Stomach (tissue), 4 donors: ENCODE data around the gene GAS1.

Experiments used
- POLR2AphosphoS5 ChIP-seq, 3 donors: sonication (generic); formaldehyde crosslinking; IDR thresholded peaks; one replicate each; pipeline ENCODE4 v1.6.1; 2016; ENCODE audit warnings: antibody characterized with exemption in 3 of 3
- TF ChIP-seq, protein P1 (sequence below), 7 experiments: fragments of 450-650 bp in 4 of 7; fragments of 200-600 bp in 3 of 7; sonication (generic) in 3 of 7; IDR thresholded peaks; one replicate each; pipeline ENCODE4 v1.5.1; 2016 to 2019; ENCODE audit warnings: antibody characterized with exemption in 7 of 7, control low read depth in 2 of 7, mild to moderate bottlenecking in 1 of 7

DNA sequence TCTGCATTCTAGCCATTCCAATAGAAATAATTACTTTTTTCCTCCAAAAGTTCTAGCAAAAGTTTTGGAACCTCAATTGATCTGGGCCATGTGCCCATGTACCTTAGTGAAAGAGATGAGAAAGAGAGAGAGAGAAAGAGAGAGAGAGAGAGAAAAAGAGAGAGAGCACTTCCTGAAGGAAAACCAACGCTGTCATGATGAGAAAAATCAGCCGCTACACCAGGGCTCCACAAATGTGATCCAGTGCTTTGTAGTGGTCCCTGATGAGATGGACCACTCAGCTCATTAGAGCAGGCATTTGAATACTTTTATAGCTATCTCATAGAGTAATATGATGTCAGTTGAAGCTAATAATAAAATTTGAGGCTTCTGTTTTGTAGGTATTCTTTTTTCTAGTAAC, 7.7 kb upstream of the GAS1 start:
- no peak for TF ChIP-seq POLR2AphosphoS5 (IDR thresholded peaks at IDR 0.05)
- TF ChIP-seq, protein P1, sequence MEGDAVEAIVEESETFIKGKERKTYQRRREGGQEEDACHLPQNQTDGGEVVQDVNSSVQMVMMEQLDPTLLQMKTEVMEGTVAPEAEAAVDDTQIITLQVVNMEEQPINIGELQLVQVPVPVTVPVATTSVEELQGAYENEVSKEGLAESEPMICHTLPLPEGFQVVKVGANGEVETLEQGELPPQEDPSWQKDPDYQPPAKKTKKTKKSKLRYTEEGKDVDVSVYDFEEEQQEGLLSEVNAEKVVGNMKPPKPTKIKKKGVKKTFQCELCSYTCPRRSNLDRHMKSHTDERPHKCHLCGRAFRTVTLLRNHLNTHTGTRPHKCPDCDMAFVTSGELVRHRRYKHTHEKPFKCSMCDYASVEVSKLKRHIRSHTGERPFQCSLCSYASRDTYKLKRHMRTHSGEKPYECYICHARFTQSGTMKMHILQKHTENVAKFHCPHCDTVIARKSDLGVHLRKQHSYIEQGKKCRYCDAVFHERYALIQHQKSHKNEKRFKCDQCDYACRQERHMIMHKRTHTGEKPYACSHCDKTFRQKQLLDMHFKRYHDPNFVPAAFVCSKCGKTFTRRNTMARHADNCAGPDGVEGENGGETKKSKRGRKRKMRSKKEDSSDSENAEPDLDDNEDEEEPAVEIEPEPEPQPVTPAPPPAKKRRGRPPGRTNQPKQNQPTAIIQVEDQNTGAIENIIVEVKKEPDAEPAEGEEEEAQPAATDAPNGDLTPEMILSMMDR (IDR thresholded peaks at IDR 0.05) = no peak
